Measurements from ENCODE around the gene LRRN3. TPM values are rescaled to one million over a fixed set of nuclear protein-coding genes. Genes with fewer than 3 reads are reported as not detected.

Gene LRRN3
- total and polyA plus RNA-seq, 10 of the 15 experiments (the other 5 are each of a cell fraction or from before 2014, with no cell fraction given) = 0.02 to 0.24 (median 0.11) TPM; not detected in 3

- no peak for TF ChIP-seq MAX (IDR thresholded peaks at IDR 0.05; ENCODE audit: low read depth, low read length)
- TF ChIP-seq CHD2 (IDR thresholded peaks at IDR 0.05; ENCODE audit: borderline replicate concordance, low read depth, low read length) = no peak
- no peak for TF ChIP-seq ZNF622 (IDR thresholded peaks at IDR 0.05)
- TF ChIP-seq SUZ12 (IDR thresholded peaks at IDR 0.05; ENCODE audit: unreplicated experiment) = no peak
- TF ChIP-seq ATF7 (IDR thresholded peaks at IDR 0.05; ENCODE audit: low read depth) = peak; percentile 97
- no peak for TF ChIP-seq SPI1 (IDR thresholded peaks at IDR 0.05; ENCODE audit: borderline replicate concordance, insufficient read depth, low read depth, low read length)
- TF ChIP-seq NFIC (IDR thresholded peaks at IDR 0.05; ENCODE audit: low read depth, low read length) = peak; percentile 62; the same call in 1 of the 2 replicates
- no peak for TF ChIP-seq IRF3 (IDR thresholded peaks at IDR 0.05)
- no peak for TF ChIP-seq RBBP5 (conservative IDR thresholded peaks at IDR 0.05)
- TF ChIP-seq IRF5 (IDR thresholded peaks at IDR 0.05; ENCODE audit: borderline replicate concordance) = no peak
- no peak for TF ChIP-seq CHD1 (IDR thresholded peaks at IDR 0.05; ENCODE audit: low read depth, low read length)
- no peak for TF ChIP-seq E2F4 (IDR thresholded peaks at IDR 0.05; ENCODE audit: low read depth, low read length)
- TF ChIP-seq ZBTB40 (IDR thresholded peaks at IDR 0.05; ENCODE audit: borderline replicate concordance) = no peak
- TF ChIP-seq POLR2A (IDR thresholded peaks at IDR 0.05; ENCODE audit: low read depth, low read length) = no peak
- no peak for TF ChIP-seq YY1 (IDR thresholded peaks at IDR 0.05; ENCODE audit: low read depth, low read length)
- TF ChIP-seq E2F8 (IDR thresholded peaks at IDR 0.05; ENCODE audit: low read depth, partially characterized antibody) = no peak
Measured at GRCh38 chr7:111113263-111114017, 22.5 kb downstream of the LRRN3 start (continued).

All from GM12878 (cell line).